HG02970 (cell line): ENCODE results near the gene CMTM7.
A peak's percentile ranks its signal among the peaks of the same experiment; 100 is the strongest.

Experiments
- ATAC-seq: cut with Tn5 transposase; IDR thresholded peaks from one replicate; pipeline ENCODE4 v1.9.1; 2021; ENCODE audit warnings: mild to moderate bottlenecking, moderate library complexity, moderate number of reproducible peaks; ENCODE audit not compliant: unreplicated experiment, low FRiP score

CMTM7 gene

GRCh38 chr3:32411442-32411841 is 19.8 kb downstream of the CMTM7 start:
- no peak for ATAC-seq

GRCh38 chr3:32412887-32413286 is 21.2 kb downstream of the CMTM7 start:
- no peak for ATAC-seq

GRCh38 chr3:32413845-32414521 is 22.3 kb downstream of the CMTM7 start:
- no peak for ATAC-seq

GRCh38 chr3:32414522-32415202 is 23.0 kb downstream of the CMTM7 start:
- ATAC-seq, result no peak

GRCh38 chr3:32419742-32420125 is 28.1 kb downstream of the CMTM7 start:
- ATAC-seq, result no peak

- peak; percentile 63 for ATAC-seq
These were observed 28.7 kb downstream of the CMTM7 start for GRCh38 chr3:32420126-32421038.

GRCh38 chr3:32421185-32421584 is 29.5 kb downstream of the CMTM7 start:
- no peak for ATAC-seq

GRCh38 chr3:32421991-32422859 is 30.6 kb downstream of the CMTM7 start:
- no peak for ATAC-seq

- ATAC-seq, result no peak
These were observed 31.3 kb downstream of the CMTM7 start for GRCh38 chr3:32422943-32423342.

- ATAC-seq, result no peak
These were observed 31.9 kb downstream of the CMTM7 start for GRCh38 chr3:32423534-32423933.

GRCh38 chr3:32423956-32424557 is 32.4 kb downstream of the CMTM7 start:
- ATAC-seq, result no peak

GRCh38 chr3:32424581-32425250 is 33.1 kb downstream of the CMTM7 start:
- ATAC-seq, result no peak

GRCh38 chr3:32428092-32429068 is 36.7 kb downstream of the CMTM7 start:
- no peak for ATAC-seq

GRCh38 chr3:32430900-32431299 is 39.2 kb downstream of the CMTM7 start:
- ATAC-seq, result no peak

GRCh38 chr3:32431481-32431880 is 39.8 kb downstream of the CMTM7 start:
- ATAC-seq, result no peak

- ATAC-seq, result no peak
These were observed 40.5 kb downstream of the CMTM7 start for GRCh38 chr3:32432045-32432710.

GRCh38 chr3:32432711-32433530 is 41.3 kb downstream of the CMTM7 start:
- no peak for ATAC-seq
